A673 (cell line): ENCODE measurements around the gene PPM1D.

Experiments
- CTCF ChIP-seq: fragments of 300-800, 200-600 bp; sonication (generic); conservative IDR thresholded peaks from 2 replicates; pipeline ENCODE4 v1.5.1; 2017; ENCODE audit warnings: low read depth, mild to moderate bottlenecking, antibody characterized with exemption, low read length, moderate library complexity, mixed read lengths
- EZH2 ChIP-seq: fragments of 200-600 bp; sonication (generic); IDR thresholded peaks from 2 replicates; pipeline ENCODE4 v1.6.1; 2017; ENCODE audit warnings: borderline replicate concordance, low read depth, mild to moderate bottlenecking, mixed read lengths, antibody characterized with exemption, low read length; ENCODE audit not compliant: poor library complexity, severe bottlenecking

DNA sequence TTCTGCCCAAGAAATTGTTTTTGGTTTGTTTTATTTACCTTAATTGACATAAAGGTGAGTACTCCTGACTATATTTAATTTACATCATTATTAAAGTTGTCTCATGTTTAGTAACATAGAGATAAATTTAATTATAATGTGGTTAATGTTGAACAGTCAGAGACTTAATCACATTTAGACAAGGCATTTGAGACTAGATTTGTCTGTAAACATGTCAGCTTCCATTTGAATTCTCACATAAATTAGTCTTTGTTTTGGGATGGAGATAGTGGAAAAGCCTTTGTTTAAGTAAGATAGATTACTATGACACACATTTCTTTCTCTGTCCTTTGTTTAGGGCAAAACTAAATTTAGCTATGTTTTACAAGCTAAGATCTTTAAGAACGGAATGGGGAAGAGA is 59.2 kb downstream of the PPM1D start:
- TF ChIP-seq CTCF (no peak), EZH2 (no peak)
